K562 (cell line): ENCODE results near the gene CDPF1.

Experiments used
- ELF4 ChIP-seq: fragments of 450-650 bp; formaldehyde crosslinking; IDR thresholded peaks from 2 replicates; pipeline ENCODE4 v1.4.0; 2022; ENCODE audit warnings: missing genetic modification characterization
- FOXK1 ChIP-seq: sonication (generic); formaldehyde crosslinking; IDR thresholded peaks from 2 replicates; pipeline ENCODE4 v1.8.0; 2022; ENCODE audit warnings: missing genetic modification reagents, mild to moderate bottlenecking, borderline replicate concordance
- GABPA ChIP-seq: fragments of 200-800 bp; sonication (Bioruptor generic); conservative IDR thresholded peaks from 2 replicates; pipeline ENCODE4 v1.6.1; 2016; ENCODE audit warnings: low read depth, missing genetic modification characterization, missing compliant biosample characterization
- JUN ChIP-seq, 2 experiments: sonication (generic) in 1 of 2; formaldehyde crosslinking in 1 of 2; IDR thresholded peaks; 2 replicates each; pipeline versions ENCODE4 v1.6.1 to v1.8.0; 2012 to 2022; ENCODE audit warnings: borderline replicate concordance in 2 of 2, mild to moderate bottlenecking in 2 of 2, improper control_type of control experiment in 1 of 2, low read depth in 1 of 2, low read length in 1 of 2, missing genetic modification reagents in 1 of 2
- KAT7 ChIP-seq: sonication (generic); formaldehyde crosslinking; IDR thresholded peaks from 2 replicates; pipeline ENCODE4 v1.8.0; 2022; ENCODE audit warnings: missing genetic modification reagents, mild to moderate bottlenecking, borderline replicate concordance
- KDM4B ChIP-seq, 2 experiments: fragments of 450-650 bp in 1 of 2; sonication (generic) in 1 of 2; IDR thresholded peaks; 2 replicates each; pipeline ENCODE4 v1.6.1; 2016 to 2017; ENCODE audit warnings: borderline replicate concordance in 2 of 2, antibody characterized with exemption in 1 of 2, low read depth in 1 of 2, mild to moderate bottlenecking in 1 of 2
- MAZ ChIP-seq, 2 experiments: fragments of 450-650 bp in 1 of 2; sonication (generic) in 1 of 2; formaldehyde crosslinking; IDR thresholded peaks in 1 of 2; conservative IDR thresholded peaks in 1 of 2; 2 replicates each; pipeline versions ENCODE4 v1.4.0 to v1.5.0; 2020; ENCODE audit warnings: mild to moderate bottlenecking in 1 of 2, missing genetic modification reagents in 1 of 2
- MYC ChIP-seq, 2 experiments: fragments of 250-450 bp in 1 of 2; sonication (Bioruptor Pico) in 1 of 2; IDR thresholded peaks; 2 replicates each; pipeline versions ENCODE4 v1.5.1 to v1.6.1; 2012 to 2021; ENCODE audit warnings: low read depth in 2 of 2, borderline replicate concordance in 1 of 2, improper control_type of control experiment in 1 of 2, low read length in 1 of 2, mild to moderate bottlenecking in 1 of 2, moderate library complexity in 1 of 2
- YY1 ChIP-seq, 3 experiments: IDR thresholded peaks; 2 replicates each; pipeline ENCODE4 v1.6.1; 2011; ENCODE audit warnings: low read length in 2 of 3, mild to moderate bottlenecking in 2 of 3, moderate library complexity in 2 of 3, borderline replicate concordance in 1 of 3, control low read depth in 1 of 3, low read depth in 1 of 3; ENCODE audit not compliant: insufficient read depth in 3 of 3, insufficient replicate concordance in 2 of 3, control insufficient read depth in 1 of 3, insufficient read length in 1 of 3; ENCODE audit errors: extremely low read depth in 1 of 3
- ZNF184 ChIP-seq: sonication (generic); formaldehyde crosslinking; IDR thresholded peaks from 2 replicates; pipeline ENCODE4 v1.5.0; 2020; ENCODE audit warnings: missing genetic modification reagents
- ZNF551 ChIP-seq: fragments of 250-450 bp; sonication (Bioruptor Pico); IDR thresholded peaks from 2 replicates; pipeline ENCODE4 v1.5.0; 2021; ENCODE audit warnings: mild to moderate bottlenecking, moderate library complexity
- ZSCAN29 ChIP-seq: fragments of 450-650 bp; IDR thresholded peaks from 2 replicates; pipeline ENCODE4 v1.6.1; 2017
- TF ChIP-seq, protein P1 (sequence below), 2 experiments: fragments of 450-650 bp; IDR thresholded peaks; 2 replicates each; pipeline ENCODE4 v1.6.1; 2016; ENCODE audit warnings: mild to moderate bottlenecking in 2 of 2, borderline replicate concordance in 1 of 2, low read depth in 1 of 2, moderate library complexity in 1 of 2
- TF ChIP-seq, protein P2 (sequence below), 3 experiments: IDR thresholded peaks in 2 of 3; conservative IDR thresholded peaks in 1 of 3; 2 replicates each; pipeline ENCODE4 v1.5.1; 2011 to 2012; ENCODE audit warnings: low read length in 3 of 3, mild to moderate bottlenecking in 3 of 3, control low read depth in 2 of 3, improper control_type of control experiment in 1 of 3, inconsistent platforms in 1 of 3, low read depth in 1 of 3, mixed read lengths in 1 of 3, moderate library complexity in 1 of 3; ENCODE audit not compliant: insufficient read depth in 2 of 3

DNA sequence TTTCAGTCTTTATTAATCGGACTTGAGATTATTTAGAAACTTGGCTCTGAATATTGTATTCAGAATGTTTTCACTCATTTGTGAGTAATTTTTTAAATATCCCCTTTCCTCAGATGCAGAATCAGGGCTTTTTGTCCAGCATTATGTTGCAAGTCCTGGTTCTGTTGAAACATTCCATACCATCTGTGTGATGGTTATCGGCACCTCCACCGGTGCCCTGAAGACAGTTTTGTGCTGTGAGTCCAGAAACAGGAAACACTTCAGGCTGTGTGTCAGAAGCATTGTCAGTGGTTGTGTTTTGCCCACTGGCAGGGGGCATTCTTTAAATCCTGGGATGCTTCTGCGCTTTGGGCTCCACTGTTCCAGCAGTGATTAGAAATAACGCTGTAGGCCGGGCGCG is 20.4 kb downstream of the CDPF1 start:
- no peak for TF ChIP-seq MYC (IDR thresholded peaks at IDR 0.05; ENCODE audit: low read depth, low read length)
- no peak for TF ChIP-seq MYC (CRISPR knock-in tag; IDR thresholded peaks at IDR 0.05; ENCODE audit: borderline replicate concordance, low read depth)
- no peak for TF ChIP-seq YY1 (IDR thresholded peaks at IDR 0.05; ENCODE audit: borderline replicate concordance in 1 of 3, control insufficient read depth in 1 of 3, extremely low read depth in 1 of 3, insufficient read depth in 3 of 3, insufficient read length in 1 of 3, insufficient replicate concordance in 2 of 3, low read depth in 1 of 3, low read length in 2 of 3)
- no peak for TF ChIP-seq KDM4B (IDR thresholded peaks at IDR 0.05; ENCODE audit: borderline replicate concordance in 2 of 2, low read depth in 1 of 2)
- TF ChIP-seq, protein P1, sequence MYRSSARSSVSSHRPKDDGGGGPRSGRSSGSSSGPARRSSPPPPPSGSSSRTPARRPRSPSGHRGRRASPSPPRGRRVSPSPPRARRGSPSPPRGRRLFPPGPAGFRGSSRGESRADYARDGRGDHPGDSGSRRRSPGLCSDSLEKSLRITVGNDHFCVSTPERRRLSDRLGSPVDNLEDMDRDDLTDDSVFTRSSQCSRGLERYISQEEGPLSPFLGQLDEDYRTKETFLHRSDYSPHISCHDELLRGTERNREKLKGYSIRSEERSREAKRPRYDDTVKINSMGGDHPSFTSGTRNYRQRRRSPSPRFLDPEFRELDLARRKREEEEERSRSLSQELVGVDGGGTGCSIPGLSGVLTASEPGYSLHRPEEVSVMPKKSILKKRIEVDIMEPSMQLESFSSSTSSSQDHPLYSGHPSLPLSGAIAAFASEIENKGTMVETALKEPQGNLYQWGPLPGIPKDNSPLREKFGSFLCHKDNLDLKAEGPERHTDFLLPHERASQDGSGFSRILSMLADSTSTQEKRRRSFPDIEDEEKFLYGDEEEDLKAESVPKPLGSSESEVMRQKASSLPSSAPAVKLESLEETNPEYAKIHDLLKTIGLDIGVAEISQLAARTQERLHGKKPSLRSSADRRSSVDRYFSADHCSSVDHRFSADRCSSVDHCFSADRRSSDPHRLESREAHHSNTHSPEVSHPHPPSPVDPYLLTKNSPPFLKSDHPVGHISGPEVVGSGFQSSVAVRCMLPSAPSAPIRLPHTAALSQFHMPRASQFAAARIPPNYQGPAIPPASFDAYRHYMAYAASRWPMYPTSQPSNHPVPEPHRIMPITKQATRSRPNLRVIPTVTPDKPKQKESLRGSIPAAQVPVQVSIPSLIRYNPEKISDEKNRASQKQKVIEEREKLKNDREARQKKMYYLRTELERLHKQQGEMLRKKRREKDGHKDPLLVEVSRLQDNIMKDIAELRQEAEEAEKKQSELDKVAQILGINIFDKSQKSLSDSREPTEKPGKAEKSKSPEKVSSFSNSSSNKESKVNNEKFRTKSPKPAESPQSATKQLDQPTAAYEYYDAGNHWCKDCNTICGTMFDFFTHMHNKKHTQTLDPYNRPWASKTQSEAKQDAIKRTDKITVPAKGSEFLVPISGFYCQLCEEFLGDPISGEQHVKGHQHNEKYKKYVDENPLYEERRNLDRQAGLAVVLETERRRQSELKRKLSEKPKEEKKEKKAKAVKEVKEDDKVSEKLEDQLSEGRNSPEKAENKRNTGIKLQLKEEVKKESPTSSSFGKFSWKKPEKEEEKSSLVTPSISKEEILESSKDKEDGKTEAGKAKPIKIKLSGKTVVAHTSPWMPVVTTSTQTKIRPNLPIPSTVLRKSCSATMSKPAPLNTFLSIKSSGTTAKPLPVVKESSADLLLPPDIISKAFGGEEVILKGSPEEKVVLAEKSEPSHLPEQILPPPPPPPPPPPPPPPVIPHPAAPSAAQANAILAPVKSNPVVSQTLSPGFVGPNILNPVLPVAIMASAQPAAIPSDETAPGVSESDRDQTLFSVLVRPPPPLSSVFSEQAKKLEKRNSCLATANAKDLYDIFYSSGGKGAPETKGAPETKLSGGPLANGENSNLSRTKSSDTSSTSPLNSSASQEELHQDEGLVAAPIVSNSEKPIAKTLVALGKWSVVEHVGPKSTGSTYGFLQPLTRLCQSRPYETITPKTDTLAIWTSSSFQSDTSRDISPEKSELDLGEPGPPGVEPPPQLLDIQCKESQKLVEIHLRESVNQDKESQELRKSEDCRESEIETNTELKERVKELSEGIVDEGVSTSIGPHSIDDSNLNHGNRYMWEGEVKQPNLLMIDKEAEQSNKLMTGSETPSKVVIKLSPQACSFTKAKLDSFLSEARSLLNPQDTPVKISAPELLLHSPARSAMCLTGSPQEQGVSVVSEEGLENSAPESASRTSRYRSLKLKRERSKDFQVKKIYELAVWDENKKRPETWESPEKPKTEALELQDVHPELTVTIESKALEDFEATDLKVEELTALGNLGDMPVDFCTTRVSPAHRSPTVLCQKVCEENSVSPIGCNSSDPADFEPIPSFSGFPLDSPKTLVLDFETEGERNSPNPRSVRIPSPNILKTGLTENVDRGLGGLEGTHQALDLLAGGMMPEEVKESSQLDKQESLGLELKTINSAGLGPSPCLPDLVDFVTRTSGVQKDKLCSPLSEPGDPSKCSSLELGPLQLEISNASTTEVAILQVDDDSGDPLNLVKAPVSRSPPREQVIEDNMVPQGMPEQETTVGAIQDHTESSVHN (IDR thresholded peaks at IDR 0.05; ENCODE audit: borderline replicate concordance in 1 of 2, low read depth in 1 of 2) = no peak
- no peak for TF ChIP-seq ZSCAN29
- TF ChIP-seq, protein P2, sequence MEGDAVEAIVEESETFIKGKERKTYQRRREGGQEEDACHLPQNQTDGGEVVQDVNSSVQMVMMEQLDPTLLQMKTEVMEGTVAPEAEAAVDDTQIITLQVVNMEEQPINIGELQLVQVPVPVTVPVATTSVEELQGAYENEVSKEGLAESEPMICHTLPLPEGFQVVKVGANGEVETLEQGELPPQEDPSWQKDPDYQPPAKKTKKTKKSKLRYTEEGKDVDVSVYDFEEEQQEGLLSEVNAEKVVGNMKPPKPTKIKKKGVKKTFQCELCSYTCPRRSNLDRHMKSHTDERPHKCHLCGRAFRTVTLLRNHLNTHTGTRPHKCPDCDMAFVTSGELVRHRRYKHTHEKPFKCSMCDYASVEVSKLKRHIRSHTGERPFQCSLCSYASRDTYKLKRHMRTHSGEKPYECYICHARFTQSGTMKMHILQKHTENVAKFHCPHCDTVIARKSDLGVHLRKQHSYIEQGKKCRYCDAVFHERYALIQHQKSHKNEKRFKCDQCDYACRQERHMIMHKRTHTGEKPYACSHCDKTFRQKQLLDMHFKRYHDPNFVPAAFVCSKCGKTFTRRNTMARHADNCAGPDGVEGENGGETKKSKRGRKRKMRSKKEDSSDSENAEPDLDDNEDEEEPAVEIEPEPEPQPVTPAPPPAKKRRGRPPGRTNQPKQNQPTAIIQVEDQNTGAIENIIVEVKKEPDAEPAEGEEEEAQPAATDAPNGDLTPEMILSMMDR (IDR thresholded peaks at IDR 0.05 in 2 of 3, conservative IDR thresholded peaks at IDR 0.05 in 1 of 3; ENCODE audit: insufficient read depth in 2 of 3, low read depth in 1 of 3, low read length in 3 of 3) = no peak
- TF ChIP-seq KAT7 = no peak
- TF ChIP-seq GABPA (tag) = no peak
- no peak for TF ChIP-seq ELF4 (CRISPR knock-in tag)
- TF ChIP-seq JUN (IDR thresholded peaks at IDR 0.05; ENCODE audit: borderline replicate concordance, low read depth, low read length) = no peak
- TF ChIP-seq JUN (CRISPR knock-in tag; IDR thresholded peaks at IDR 0.05; ENCODE audit: borderline replicate concordance) = no peak
- no peak for TF ChIP-seq ZNF184 (CRISPR knock-in tag)
- no peak for TF ChIP-seq FOXK1 (CRISPR knock-in tag)
- TF ChIP-seq MAZ (CRISPR knock-in tag; conservative IDR thresholded peaks at IDR 0.05 in 1 of 2, IDR thresholded peaks at IDR 0.05 in 1 of 2) = no peak
- no peak for TF ChIP-seq ZNF551
